Vagina (tissue), 2 donors: ENCODE measurements around the gene FUT6.

ENCODE experiments used
- POLR2A ChIP-seq, 2 donors: fragments of 450-650 bp; IDR thresholded peaks; one replicate each; pipeline ENCODE4 v1.6.1; 2017; ENCODE audit warnings: antibody characterized with exemption in 2 of 2, mild to moderate bottlenecking in 2 of 2, moderate library complexity in 2 of 2
- TF ChIP-seq, protein P1 (sequence below), 3 experiments: fragments of 450-650 bp in 2 of 3; fragments of 200-600 bp in 1 of 3; sonication (generic) in 1 of 3; IDR thresholded peaks; one replicate each; pipeline ENCODE4 v1.5.1; 2017 to 2019; ENCODE audit warnings: antibody characterized with exemption in 3 of 3, mild to moderate bottlenecking in 2 of 3, moderate library complexity in 2 of 3

GRCh38 chr19:5821521-5822180, 17.9 kb downstream of the FUT6 start:
- TF ChIP-seq, protein P1, sequence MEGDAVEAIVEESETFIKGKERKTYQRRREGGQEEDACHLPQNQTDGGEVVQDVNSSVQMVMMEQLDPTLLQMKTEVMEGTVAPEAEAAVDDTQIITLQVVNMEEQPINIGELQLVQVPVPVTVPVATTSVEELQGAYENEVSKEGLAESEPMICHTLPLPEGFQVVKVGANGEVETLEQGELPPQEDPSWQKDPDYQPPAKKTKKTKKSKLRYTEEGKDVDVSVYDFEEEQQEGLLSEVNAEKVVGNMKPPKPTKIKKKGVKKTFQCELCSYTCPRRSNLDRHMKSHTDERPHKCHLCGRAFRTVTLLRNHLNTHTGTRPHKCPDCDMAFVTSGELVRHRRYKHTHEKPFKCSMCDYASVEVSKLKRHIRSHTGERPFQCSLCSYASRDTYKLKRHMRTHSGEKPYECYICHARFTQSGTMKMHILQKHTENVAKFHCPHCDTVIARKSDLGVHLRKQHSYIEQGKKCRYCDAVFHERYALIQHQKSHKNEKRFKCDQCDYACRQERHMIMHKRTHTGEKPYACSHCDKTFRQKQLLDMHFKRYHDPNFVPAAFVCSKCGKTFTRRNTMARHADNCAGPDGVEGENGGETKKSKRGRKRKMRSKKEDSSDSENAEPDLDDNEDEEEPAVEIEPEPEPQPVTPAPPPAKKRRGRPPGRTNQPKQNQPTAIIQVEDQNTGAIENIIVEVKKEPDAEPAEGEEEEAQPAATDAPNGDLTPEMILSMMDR (IDR thresholded peaks at IDR 0.05), result no peak
- no peak for TF ChIP-seq POLR2A (IDR thresholded peaks at IDR 0.05)
